HG03095 (cell line): ENCODE results near the gene TMEM176A.
"Not testable (repeated sequence)": the region's sequence is repeated elsewhere in the genome, so short reads cannot be mapped to it uniquely, and the experiment has no call there.

Experiments
- ATAC-seq: cut with Tn5 transposase; IDR thresholded peaks from one replicate; pipeline ENCODE4 v1.9.1; 2021; ENCODE audit warnings: moderate library complexity; ENCODE audit not compliant: unreplicated experiment

Gene TMEM176A

GRCh38 chr7:150807616-150808438 is 7.3 kb downstream of the TMEM176A start:
- not testable (repeated sequence) for ATAC-seq

GRCh38 chr7:150814328-150815001 is 13.9 kb downstream of the TMEM176A start:
- ATAC-seq: no peak

- ATAC-seq: no peak
These were observed 18.4 kb downstream of the TMEM176A start for GRCh38 chr7:150818971-150819370.

- ATAC-seq: no peak
These were observed 19.6 kb downstream of the TMEM176A start for GRCh38 chr7:150820148-150820547.

DNA sequence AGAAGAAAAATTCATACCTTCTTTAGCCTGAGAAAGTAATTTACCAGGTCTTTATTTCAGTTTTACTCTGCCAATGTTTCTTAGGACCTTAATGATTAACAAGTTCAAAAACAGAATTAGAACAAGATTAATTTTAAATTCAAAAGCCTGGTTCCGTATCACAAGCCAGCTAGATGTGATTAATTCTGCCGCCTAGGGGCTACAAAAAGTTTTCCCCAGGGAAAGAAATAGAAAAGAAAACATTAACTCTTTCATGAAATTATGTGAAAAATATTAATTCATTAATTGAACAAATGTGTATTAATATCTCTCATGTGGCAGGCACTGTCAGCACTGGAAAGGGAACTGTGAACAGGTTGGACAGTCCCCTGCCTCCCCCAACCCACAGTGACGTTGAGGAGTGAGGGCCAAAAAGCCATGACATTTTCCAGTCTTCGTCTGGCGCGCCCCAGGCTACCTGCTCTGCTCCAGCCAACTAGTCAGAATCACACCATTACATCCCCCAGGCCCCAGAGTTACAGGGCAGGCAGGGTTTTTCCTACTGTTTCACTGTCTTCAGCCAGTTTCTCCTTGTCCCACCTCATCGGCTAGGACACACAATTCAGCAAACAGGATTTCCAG is 20.1 kb downstream of the TMEM176A start:
- no peak for ATAC-seq

DNA sequence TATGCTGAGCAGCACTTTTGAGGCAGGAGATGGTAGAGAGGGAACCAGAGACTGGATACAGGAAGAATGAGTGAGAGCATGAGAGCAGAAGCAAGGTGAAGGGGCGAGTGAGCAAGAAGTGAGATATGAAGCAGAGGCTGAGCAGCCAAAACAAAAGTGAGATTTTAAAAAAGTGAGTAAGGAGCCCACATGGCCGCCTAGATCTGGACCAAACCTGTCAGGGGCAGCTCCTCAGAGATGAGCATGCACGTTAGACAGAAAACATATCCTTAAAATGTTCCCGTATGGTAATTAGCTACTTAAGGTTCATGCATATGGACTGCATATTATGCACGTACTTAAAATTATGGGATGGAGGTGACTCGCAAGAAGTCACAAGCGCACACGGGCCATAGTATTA is 22.5 kb downstream of the TMEM176A start:
- no peak for ATAC-seq

- ATAC-seq: no peak
These were observed 23.0 kb downstream of the TMEM176A start for GRCh38 chr7:150823484-150824126.

GRCh38 chr7:150824379-150825177 is 24.0 kb downstream of the TMEM176A start:
- no peak for ATAC-seq

DNA sequence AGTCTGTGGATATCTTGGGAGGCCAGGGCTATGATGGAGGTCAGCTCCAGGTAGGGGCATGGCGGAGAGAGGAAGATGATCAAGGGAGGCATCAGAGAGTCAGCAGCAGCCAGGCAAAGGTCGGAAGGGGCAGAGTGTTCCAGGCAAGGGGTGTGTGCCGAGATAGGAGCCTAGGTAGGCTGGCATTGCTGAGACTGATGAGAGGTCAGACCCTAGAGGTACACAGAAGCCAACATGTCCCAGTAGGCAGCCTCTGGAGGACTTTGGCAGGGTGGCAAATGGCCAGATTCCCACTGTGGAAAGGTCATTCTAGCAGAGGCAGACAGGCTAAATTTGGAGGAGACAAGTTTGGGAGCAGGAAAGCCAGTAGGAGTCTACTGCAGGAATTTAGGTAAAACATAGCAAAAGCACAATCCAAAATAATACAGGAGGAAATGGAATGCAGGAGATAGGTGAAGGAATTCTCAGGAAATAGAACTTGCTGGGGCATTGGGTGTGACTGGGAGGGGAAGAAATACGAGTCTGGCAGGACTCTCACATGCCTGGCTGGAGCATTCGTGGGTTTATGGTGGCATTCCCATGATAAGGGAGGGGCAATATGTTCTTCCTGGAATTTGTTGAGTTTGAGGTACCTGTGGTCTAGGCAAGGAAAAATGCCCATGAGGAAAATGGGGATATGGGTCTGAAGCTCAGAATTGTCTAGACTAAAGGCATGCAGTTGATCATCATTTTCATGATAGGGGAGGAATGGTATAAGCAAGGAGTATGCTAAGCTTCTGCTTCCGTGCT is 25.7 kb downstream of the TMEM176A start:
- no peak for ATAC-seq

DNA sequence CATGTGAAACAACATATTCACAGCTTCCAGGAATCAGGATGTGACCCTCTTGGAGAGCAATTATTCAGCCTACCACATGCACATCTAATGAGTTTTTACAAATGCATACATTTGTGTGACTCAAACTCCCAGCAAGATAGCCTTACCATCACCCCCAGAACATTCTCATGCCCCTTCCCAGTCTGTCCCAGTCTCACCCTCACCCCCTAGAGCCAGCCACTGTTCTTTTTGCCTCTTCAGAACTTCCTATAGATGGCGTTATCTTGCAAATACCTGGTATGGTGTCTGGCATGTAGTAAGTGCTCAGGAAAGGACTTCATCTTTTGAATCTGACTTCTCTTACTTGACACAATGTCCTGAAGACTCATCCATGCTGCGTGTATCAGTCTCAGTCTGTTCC is 27.8 kb downstream of the TMEM176A start:
- no peak for ATAC-seq

GRCh38 chr7:150829426-150829825 is 28.9 kb downstream of the TMEM176A start:
- no peak for ATAC-seq

DNA sequence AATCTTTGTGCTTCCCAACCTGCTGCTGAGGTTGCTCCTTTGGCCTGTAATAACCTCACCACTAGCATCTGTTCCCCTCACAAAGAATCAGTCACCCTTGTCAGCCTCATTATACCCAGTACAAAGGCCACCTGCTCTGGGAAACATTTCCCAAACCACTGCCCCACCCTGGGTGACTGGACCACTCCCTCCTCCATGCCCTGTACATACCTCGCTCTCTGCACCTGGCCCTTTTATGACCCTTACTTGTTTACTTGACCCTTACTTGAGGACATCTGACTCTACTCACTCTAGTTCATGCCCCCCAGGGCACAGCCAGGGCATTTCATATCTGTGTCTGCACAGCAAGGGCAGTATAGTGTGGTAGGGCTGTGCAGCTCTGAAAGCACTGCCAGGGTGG is 30.4 kb downstream of the TMEM176A start:
- no peak for ATAC-seq

DNA sequence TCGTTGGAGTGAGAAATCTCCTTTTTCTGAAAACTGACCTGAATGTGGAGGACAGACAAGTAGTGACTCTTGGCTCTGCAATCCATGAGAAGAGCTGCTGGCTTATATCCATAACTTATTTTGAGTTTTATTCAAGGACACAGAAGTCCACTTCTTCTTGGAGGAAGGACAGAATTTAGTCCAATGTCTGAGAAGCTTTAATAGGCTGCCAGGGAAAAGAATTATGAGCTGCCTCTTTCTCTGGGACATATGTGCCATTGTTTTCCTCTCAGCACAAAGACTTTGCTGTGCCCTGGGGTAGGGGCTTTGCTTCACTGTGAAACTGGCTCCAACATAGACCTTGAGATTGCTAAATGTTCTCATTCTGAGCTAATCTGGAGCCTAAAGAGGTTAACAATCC is 31.3 kb downstream of the TMEM176A start:
- no peak for ATAC-seq

DNA sequence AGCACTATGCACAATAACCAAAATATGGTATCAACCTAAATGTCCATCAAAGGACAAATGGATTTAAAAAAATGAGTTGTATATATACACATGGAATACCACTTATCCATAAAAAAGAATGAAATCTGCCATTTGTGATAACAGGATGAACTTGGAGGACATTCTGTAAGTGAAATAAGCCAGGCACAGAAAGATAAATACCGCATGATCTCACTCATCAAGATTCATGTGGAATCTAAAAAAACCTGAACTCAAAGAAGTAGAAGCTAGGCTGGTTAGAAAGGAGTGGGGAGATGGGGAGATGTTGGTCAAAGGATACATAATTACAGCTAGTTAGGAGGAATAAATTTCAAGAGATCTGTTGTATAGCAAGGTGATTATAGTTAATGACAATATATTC is 34.5 kb downstream of the TMEM176A start:
- no peak for ATAC-seq

DNA sequence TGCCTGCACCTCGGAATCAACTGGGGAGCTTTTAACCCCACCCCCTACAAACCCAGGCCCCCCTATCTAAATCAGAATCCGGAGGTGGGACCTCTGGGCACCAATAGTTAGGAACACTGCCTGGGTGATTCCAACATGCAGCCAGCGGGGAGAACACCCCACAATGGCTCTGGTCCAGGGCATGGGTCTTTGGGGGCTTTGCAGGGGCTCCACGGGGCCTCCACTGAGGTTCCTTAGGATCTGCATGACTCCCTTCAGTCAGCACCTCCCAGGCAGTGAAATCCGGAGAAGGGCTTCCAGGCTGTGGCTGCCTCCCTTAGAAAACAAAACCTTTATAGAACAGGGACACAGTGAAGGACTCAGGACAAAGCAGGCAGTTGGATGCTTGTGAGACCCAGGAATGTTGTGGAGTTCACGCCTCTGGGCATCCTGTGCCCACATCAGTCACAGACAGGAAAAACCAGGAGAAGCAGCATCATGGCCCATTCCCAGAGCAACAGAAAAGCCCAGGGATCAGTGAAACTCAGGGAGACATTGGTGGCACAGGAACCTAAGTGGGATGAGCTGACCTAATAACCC is 35.2 kb downstream of the TMEM176A start:
- no peak for ATAC-seq

DNA sequence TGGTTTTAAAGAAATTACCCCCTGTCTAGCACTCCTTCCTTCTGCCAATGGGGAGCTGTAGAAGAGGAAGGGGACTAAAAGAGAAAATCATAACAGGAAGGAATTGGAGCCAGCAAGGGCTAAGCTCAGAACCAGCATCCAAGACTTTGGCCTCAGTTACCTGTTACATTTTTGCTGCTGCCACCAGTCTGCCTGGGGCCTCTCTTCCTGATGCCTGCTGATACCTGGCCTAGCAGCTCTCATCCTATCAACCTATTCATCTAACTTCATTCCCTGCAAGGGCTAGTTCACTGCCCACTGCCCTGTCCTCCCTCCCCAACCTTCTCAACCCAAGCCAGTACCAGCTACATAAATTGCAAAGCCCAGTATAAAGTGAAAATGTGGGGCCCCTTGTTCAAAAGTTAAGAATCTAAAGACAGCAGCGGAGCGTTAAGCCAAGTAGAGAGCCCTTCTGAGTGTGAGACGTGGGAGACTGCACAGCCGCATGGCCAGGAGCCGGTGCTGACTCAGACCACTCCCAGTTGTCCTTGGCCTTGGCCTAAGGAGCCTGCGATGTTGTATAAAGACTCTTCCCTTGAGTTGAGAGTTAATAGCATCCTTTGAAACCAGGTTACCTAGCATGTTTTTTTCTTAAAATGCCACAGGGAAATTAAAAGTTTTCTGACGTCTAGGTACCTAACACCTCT is 38.5 kb downstream of the TMEM176A start:
- no peak for ATAC-seq

GRCh38 chr7:150842018-150842417 is 41.4 kb downstream of the TMEM176A start:
- ATAC-seq: no peak

- no peak for ATAC-seq
These were observed 42.1 kb downstream of the TMEM176A start for GRCh38 chr7:150842716-150843115.

DNA sequence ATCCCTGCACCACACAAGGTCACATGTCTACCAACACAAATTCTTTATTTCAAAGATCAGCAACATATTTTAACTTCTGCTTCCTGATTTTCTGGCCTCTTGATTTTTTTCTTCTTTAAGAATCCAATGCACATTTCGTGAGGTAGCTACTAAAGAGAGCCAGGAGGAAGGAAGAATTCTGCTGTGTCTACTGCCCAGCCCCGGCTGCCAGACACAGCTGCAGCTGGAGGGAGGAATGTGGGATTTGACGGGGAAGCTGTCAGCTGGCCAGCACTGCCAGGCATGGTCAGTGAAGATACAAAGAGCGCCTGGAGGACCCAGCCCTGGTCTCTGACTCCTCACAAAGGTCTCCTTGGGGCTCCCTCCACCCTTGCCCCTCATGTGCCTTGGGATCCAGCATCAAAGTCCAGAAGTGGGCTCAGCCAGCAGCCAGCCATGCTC is 44.9 kb downstream of the TMEM176A start:
- ATAC-seq: no peak
